Keratinocyte (primary cell): ENCODE data around the gene SPRED2. TPM values are rescaled to one million over a fixed set of nuclear protein-coding genes. Genes with fewer than 3 reads are reported as not detected.

ENCODE experiments used
- DNase-seq: peaks from one replicate; pipeline ENCODE4 v3.0.0-alpha.2; 2011; ENCODE audit warnings: low read depth, missing footprints, low spot score
- FAIRE-seq: peaks from 2 replicates; lab custom pipeline; 2011; peaks lifted over from hg19 to GRCh38; lab: Jason Lieb, UNC
- H2AFZ ChIP-seq: 2 replicates; pipeline ENCODE4 v1.6.0; 2012; ENCODE audit warnings: low read length, control low read depth, inconsistent platforms; ENCODE audit not compliant: control insufficient read depth
- H3K27ac ChIP-seq: 2 replicates; pipeline ENCODE4 v1.5.1; 2011; ENCODE audit warnings: low read length; ENCODE audit not compliant: control insufficient read depth, insufficient read depth
- H3K27me3 ChIP-seq: 3 replicates; pipeline ENCODE4 v1.6.0; 2011; ENCODE audit warnings: low read length; ENCODE audit not compliant: control insufficient read depth, insufficient read depth; ENCODE audit errors: extremely low read depth
- H3K36me3 ChIP-seq, 2 experiments: 2 replicates in 1 of 2; 3 replicates in 1 of 2; pipeline ENCODE4 v1.5.1; 2011; ENCODE audit warnings: low read length in 2 of 2, mild to moderate bottlenecking in 1 of 2; ENCODE audit not compliant: control insufficient read depth in 2 of 2, insufficient read depth in 2 of 2; ENCODE audit errors: extremely low read depth in 1 of 2
- H3K4me1 ChIP-seq: 3 replicates; pipeline ENCODE4 v1.5.1; 2011; ENCODE audit warnings: low read length; ENCODE audit not compliant: control insufficient read depth, insufficient read depth; ENCODE audit errors: extremely low read depth
- H3K4me2 ChIP-seq: 3 replicates; pipeline ENCODE4 v1.6.0; 2011; ENCODE audit warnings: low read depth, low read length; ENCODE audit not compliant: control insufficient read depth, insufficient read depth; ENCODE audit errors: extremely low read depth
- H3K4me3 ChIP-seq, 3 experiments: fragments of 200-600 bp in 1 of 3; sonication (generic) in 1 of 3; 2 replicates in 2 of 3; 3 replicates in 1 of 3; pipeline ENCODE4 v1.5.1; 2011 to 2016; ENCODE audit warnings: low read length in 3 of 3, mild to moderate bottlenecking in 3 of 3, control low read depth in 2 of 3, inconsistent platforms in 1 of 3, low read depth in 1 of 3, mixed read lengths in 1 of 3, mixed run types in 1 of 3, moderate library complexity in 1 of 3; ENCODE audit not compliant: control insufficient read depth in 2 of 3, insufficient read depth in 2 of 3; ENCODE audit errors: extremely low read depth in 1 of 3
- H3K79me2 ChIP-seq: 2 replicates; pipeline ENCODE4 v1.6.0; 2012; ENCODE audit warnings: low read length; ENCODE audit not compliant: control insufficient read depth, insufficient read depth
- H3K9ac ChIP-seq: 3 replicates; pipeline ENCODE4 v1.6.0; 2011; ENCODE audit warnings: low read length; ENCODE audit not compliant: control insufficient read depth, insufficient read depth; ENCODE audit errors: extremely low read depth
- H3K9me1 ChIP-seq: 3 replicates; pipeline ENCODE4 v1.6.0; 2011; ENCODE audit warnings: low read length; ENCODE audit not compliant: control insufficient read depth, insufficient read depth; ENCODE audit errors: extremely low read depth
- H3K9me3 ChIP-seq: 2 replicates; pipeline ENCODE4 v1.5.1; 2012; ENCODE audit warnings: low read depth, low read length; ENCODE audit not compliant: control insufficient read depth
- H4K20me1 ChIP-seq: 3 replicates; pipeline ENCODE4 v1.6.0; 2011; ENCODE audit warnings: low read length; ENCODE audit not compliant: control insufficient read depth, insufficient read depth; ENCODE audit errors: extremely low read depth
- CTCF ChIP-seq, 3 experiments: IDR thresholded peaks in 1 of 3; conservative IDR thresholded peaks in 1 of 3; optimal IDR thresholded peaks in 1 of 3; 2 replicates in 2 of 3; 3 replicates in 1 of 3; pipeline versions ENCODE3 to v1.5.1; 2011; ENCODE audit warnings: low read length in 3 of 3, mild to moderate bottlenecking in 3 of 3, moderate library complexity in 2 of 3, control low read depth in 1 of 3, inconsistent platforms in 1 of 3; ENCODE audit not compliant: insufficient read depth in 2 of 3; ENCODE audit errors: extremely low read depth in 1 of 3
- EZH2 ChIP-seq: IDR thresholded peaks from one replicate; pipeline ENCODE4 v1.6.1; 2012; ENCODE audit warnings: inconsistent platforms, mild to moderate bottlenecking, low read length, moderate library complexity
- dilution Hi-C: fragments of 300-500 bp; cut with MboI; formaldehyde crosslinking; loops from one replicate; pipeline ENCODE4 v1.7.0; 2020; ENCODE audit warnings: low sequenced_read_pairs; ENCODE audit not compliant: extremely low pct_ligation_motif_present
- polyA plus RNA-seq, 5 experiments: library from polyadenylated mRNA; depleted of rRNA in 3 of 5; stranded (reverse) in 3 of 5; stranded (forward) in 1 of 5; unstranded in 1 of 5; fragments of >200 nt; gene quantifications; 1 replicate in 1 of 5; 2 replicates in 3 of 5; 3 replicates in 1 of 5; pipeline versions ENCODE4 v1.2.1 to v1.2.3, GENCODE V29; 2011 to 2012; ENCODE audit warnings: missing spikeins in 2 of 5, low read depth in 1 of 5, low replicate concordance in 1 of 5

Gene SPRED2
- polyA plus RNA-seq, 1 donor (not counting 4 experiments of a cell fraction or from before 2014, with no cell fraction given), result 26.8 TPM

- DNase-seq (no peak), FAIRE-seq (no peak)
- Histone ChIP-seq H3K9me1 (peaks cover 7% of the 10 kb centered on the region), H3K4me2 (no peak overlapping the region), H3K79me2 (peaks cover 95% of the 10 kb centered on the region), H3K4me1 (peaks cover 43% of the 10 kb centered on the region), H3K36me3 (no peaks in the 10 kb centered on the region), H3K27me3 (no peaks in the 10 kb centered on the region), H4K20me1 (peaks cover 23% of the 10 kb centered on the region), H3K9me3 (no peaks in the 10 kb centered on the region), H3K27ac (no peak overlapping the region), H3K4me3 (no peak overlapping the region), H3K9ac (no peak overlapping the region), H2AFZ (no peak overlapping the region)
- dilution Hi-C loops, result no loop called here
- peak in 1 of 3 experiments; percentile 31 for TF ChIP-seq CTCF (optimal IDR thresholded peaks at IDR 0.05 in 1 of 3, IDR thresholded peaks at IDR 0.05 in 1 of 3, conservative IDR thresholded peaks at IDR 0.05 in 1 of 3; ENCODE audit: extremely low read depth in 1 of 3, insufficient read depth in 2 of 3, low read length in 3 of 3)
- TF ChIP-seq EZH2, result no peak
These were observed 79.4 kb downstream of the SPRED2 start for GRCh38 chr2:65353046-65353445.

- TF ChIP-seq EZH2 (no peak), CTCF (optimal IDR thresholded peaks at IDR 0.05 in 1 of 3, IDR thresholded peaks at IDR 0.05 in 1 of 3, conservative IDR thresholded peaks at IDR 0.05 in 1 of 3; ENCODE audit: extremely low read depth in 1 of 3, insufficient read depth in 2 of 3, low read length in 3 of 3) (no peak)
- FAIRE-seq, result no peak
- Histone ChIP-seq H3K27me3 (no peaks in the 10 kb centered on the region), H3K4me3 (no peak overlapping the region), H3K79me2 (peaks cover 95% of the 10 kb centered on the region), H3K36me3 (peaks cover 0 to 1% of the 10 kb centered on the region in 2 experiments), H2AFZ (no peak overlapping the region), H3K4me2 (no peak overlapping the region), H3K4me1 (peaks cover 43% of the 10 kb centered on the region), H3K9me3 (no peaks in the 10 kb centered on the region), H3K9me1 (peaks cover 7% of the 10 kb centered on the region), H3K27ac (no peak overlapping the region), H4K20me1 (peaks cover 23% of the 10 kb centered on the region), H3K9ac (no peak overlapping the region)
- dilution Hi-C loops, result no loop called here
- DNase-seq, result no peak
These were observed 80.3 kb downstream of the SPRED2 start for GRCh38 chr2:65351948-65352595.
